Activated gamma-delta T cell treated with anti-CD3 and anti-CD28 coated beads, Interleukin-2, amount 50 U/mL, for 16 hours (primary cell): ENCODE data around the gene RTP2.

Experiments
- DNase-seq: peaks from one replicate; pipeline ENCODE4 v3.0.0-alpha.2; 2020; ENCODE audit warnings: low read depth

RTP2 gene

DNA sequence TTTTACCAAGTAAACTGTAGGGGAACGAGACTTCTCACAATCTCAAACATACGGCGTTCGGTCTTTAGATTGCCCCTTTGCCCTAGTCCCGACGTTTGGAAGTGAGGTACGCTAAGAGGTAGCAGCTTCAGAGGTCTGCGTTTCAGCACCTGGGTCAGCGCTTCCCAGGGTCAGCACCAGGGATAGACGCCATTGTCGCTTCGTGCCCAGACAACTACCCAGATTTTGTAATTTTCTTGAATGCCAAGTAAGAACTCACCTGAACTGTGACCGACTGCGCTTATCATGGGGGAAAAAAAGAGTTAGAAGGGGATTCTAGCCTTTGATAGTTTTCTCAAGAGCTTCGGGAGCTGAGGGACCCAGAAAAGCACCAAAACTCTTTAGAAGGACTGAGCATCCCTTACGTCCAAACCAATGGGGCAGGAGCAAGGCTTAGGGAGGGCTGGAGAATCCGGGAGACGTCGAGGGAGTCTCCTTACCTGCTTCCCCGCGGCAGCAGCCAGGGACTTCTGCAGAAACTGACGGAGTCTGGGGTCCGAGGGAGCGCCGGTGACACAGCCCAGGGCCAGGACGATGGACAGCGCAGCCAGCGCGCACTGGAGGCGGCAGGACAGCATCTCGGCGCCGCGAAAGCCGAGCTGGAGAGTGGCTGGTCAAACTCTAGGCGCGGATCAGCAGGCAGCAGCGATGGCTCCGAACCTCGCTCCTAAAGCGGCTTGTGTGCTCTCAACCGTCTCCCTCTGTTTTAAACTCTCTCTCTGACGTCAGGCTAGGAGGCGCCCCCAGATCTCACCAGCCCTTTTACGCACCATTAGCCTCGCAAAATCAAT, 32.5 kb downstream of the RTP2 start, which contains the start of gene SST:
SST (minus strand) TSS at position 720 of the 830 bp plus-strand sequence; CDS start at position 617, 103 bp downstream.
- no peak for DNase-seq

GRCh38 chr3:187667526-187667925, 34.8 kb downstream of the RTP2 start:
- no peak for DNase-seq

GRCh38 chr3:187665764-187666402, 36.5 kb downstream of the RTP2 start:
- DNase-seq, result no peak

DNA sequence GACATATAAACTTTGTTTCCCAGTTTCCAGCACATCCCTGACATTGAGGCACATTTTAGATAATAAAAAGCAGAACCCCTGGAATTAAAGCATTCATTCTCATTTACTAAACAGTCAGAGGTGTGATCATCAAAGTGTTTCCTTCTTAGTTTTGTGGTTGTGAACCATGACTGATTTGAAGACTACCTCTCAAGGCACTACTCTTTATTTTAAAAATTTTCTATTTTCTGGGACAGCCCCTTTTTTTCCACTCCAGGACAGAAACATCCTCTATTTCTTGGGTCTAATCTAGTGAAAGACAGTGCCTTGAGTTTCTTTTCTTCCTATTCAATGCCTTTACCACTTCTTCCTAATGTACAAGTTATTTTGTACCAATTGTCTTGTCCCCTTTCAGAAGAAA, 37.3 kb downstream of the RTP2 start:
- no peak for DNase-seq

DNA sequence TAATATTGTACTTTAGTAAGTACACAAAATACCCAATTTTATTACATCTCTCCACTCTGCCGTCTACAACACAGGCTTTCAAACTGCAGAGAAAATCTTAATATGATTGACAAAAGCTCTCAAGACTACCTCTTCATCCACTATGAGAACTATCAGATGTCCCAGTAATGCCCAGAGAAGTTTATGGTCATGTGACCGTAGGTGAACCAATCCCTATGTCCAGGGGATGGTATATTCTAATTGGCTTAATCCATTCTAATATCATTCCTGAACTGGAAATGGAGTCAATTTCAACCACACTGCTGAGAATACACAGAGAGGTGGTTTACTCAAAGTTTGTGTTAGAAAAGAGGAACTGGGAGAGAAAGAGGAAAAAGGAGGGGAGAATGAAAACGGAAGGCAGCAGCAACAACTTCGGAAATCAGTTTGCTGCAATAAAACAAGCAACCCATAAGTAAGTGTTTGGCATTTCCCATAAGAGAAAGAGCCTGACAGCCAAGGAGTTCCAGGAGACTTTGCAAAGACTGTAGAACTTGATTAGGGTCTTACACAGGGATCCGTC, 39.4 kb downstream of the RTP2 start:
- no peak for DNase-seq

- DNase-seq, result no peak
These were observed 41.1 kb downstream of the RTP2 start for GRCh38 chr3:187661267-187661666.

DNA sequence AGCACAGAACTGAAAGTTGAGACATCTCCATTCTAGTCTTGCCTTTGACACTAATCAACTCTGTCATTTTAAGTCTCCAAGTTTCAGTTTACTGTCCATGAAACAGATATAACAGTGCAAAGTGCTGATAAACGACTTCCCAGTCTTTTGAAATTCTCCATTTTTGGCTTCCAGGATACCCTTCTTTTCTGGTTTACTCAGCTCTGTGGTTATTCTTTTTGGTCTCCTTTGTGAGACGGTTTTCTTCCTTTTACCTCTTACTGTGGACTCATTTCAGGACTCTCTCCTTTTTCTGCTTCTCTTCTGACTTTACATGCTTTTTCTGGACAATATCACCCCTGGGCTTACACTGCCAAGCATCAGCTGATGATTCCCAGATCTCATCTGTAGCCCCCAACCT, 51.1 kb downstream of the RTP2 start:
- DNase-seq, result no peak
